GM21526 (cell line): Measurements from ENCODE around the gene PLCH2.
"Not testable (repeated sequence)": the region's sequence is repeated elsewhere in the genome, so short reads cannot be mapped to it uniquely, and the experiment has no call there.

Experiments used
- ATAC-seq: cut with Tn5 transposase; IDR thresholded peaks from one replicate; pipeline ENCODE4 v1.9.1; 2021; ENCODE audit warnings: moderate library complexity; ENCODE audit not compliant: unreplicated experiment, low FRiP score

Gene PLCH2

GRCh38 chr1:2476061-2476999, at the start of gene PLCH2:
TSS of gene PLCH2 (plus strand) at chr1:2476289. CDS start at chr1:2476589, 300 bp downstream.
- ATAC-seq = no peak

GRCh38 chr1:2426540-2426939, 49.5 kb upstream of the PLCH2 start:
- no peak for ATAC-seq

GRCh38 chr1:2427051-2427450, 49.0 kb upstream of the PLCH2 start:
- no peak for ATAC-seq

GRCh38 chr1:2427976-2428375, 48.1 kb upstream of the PLCH2 start:
- no peak for ATAC-seq

GRCh38 chr1:2428490-2428889, 47.6 kb upstream of the PLCH2 start:
- ATAC-seq = no peak

GRCh38 chr1:2429780-2430591, 46.1 kb upstream of the PLCH2 start:
- ATAC-seq = no peak

GRCh38 chr1:2430592-2430973, 45.5 kb upstream of the PLCH2 start:
- ATAC-seq = no peak

GRCh38 chr1:2431103-2431502, 45.0 kb upstream of the PLCH2 start:
- ATAC-seq = no peak

GRCh38 chr1:2431518-2431917, 44.6 kb upstream of the PLCH2 start:
- ATAC-seq = no peak

GRCh38 chr1:2432441-2432844, 43.6 kb upstream of the PLCH2 start:
- no peak for ATAC-seq

- no peak for ATAC-seq
Measured at GRCh38 chr1:2433196-2433595, 42.9 kb upstream of the PLCH2 start.

GRCh38 chr1:2433936-2434655, 42.0 kb upstream of the PLCH2 start:
- ATAC-seq = no peak

GRCh38 chr1:2435091-2435490, 41.0 kb upstream of the PLCH2 start:
- no peak for ATAC-seq

- no peak for ATAC-seq
Measured at GRCh38 chr1:2435746-2436355, 40.2 kb upstream of the PLCH2 start.

- no peak for ATAC-seq
Measured at GRCh38 chr1:2436876-2437275, 39.2 kb upstream of the PLCH2 start.

GRCh38 chr1:2437617-2438016, 38.5 kb upstream of the PLCH2 start:
- no peak for ATAC-seq

GRCh38 chr1:2438038-2438437, 38.1 kb upstream of the PLCH2 start:
- no peak for ATAC-seq

GRCh38 chr1:2438641-2439040, 37.4 kb upstream of the PLCH2 start:
- no peak for ATAC-seq

GRCh38 chr1:2439369-2439768, 36.7 kb upstream of the PLCH2 start:
- ATAC-seq = no peak

GRCh38 chr1:2440346-2440745, 35.7 kb upstream of the PLCH2 start:
- ATAC-seq = not testable (repeated sequence)
